HG03097 (cell line): ENCODE results near the gene DIS3.
"Not testable (repeated sequence)": the region's sequence is repeated elsewhere in the genome, so short reads cannot be mapped to it uniquely, and the experiment has no call there.

ENCODE experiments used
- ATAC-seq: cut with Tn5 transposase; IDR thresholded peaks from one replicate; pipeline ENCODE4 v1.9.1; 2021; ENCODE audit not compliant: unreplicated experiment, low FRiP score

Gene DIS3, protein sequence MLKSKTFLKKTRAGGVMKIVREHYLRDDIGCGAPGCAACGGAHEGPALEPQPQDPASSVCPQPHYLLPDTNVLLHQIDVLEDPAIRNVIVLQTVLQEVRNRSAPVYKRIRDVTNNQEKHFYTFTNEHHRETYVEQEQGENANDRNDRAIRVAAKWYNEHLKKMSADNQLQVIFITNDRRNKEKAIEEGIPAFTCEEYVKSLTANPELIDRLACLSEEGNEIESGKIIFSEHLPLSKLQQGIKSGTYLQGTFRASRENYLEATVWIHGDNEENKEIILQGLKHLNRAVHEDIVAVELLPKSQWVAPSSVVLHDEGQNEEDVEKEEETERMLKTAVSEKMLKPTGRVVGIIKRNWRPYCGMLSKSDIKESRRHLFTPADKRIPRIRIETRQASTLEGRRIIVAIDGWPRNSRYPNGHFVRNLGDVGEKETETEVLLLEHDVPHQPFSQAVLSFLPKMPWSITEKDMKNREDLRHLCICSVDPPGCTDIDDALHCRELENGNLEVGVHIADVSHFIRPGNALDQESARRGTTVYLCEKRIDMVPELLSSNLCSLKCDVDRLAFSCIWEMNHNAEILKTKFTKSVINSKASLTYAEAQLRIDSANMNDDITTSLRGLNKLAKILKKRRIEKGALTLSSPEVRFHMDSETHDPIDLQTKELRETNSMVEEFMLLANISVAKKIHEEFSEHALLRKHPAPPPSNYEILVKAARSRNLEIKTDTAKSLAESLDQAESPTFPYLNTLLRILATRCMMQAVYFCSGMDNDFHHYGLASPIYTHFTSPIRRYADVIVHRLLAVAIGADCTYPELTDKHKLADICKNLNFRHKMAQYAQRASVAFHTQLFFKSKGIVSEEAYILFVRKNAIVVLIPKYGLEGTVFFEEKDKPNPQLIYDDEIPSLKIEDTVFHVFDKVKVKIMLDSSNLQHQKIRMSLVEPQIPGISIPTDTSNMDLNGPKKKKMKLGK

DNA sequence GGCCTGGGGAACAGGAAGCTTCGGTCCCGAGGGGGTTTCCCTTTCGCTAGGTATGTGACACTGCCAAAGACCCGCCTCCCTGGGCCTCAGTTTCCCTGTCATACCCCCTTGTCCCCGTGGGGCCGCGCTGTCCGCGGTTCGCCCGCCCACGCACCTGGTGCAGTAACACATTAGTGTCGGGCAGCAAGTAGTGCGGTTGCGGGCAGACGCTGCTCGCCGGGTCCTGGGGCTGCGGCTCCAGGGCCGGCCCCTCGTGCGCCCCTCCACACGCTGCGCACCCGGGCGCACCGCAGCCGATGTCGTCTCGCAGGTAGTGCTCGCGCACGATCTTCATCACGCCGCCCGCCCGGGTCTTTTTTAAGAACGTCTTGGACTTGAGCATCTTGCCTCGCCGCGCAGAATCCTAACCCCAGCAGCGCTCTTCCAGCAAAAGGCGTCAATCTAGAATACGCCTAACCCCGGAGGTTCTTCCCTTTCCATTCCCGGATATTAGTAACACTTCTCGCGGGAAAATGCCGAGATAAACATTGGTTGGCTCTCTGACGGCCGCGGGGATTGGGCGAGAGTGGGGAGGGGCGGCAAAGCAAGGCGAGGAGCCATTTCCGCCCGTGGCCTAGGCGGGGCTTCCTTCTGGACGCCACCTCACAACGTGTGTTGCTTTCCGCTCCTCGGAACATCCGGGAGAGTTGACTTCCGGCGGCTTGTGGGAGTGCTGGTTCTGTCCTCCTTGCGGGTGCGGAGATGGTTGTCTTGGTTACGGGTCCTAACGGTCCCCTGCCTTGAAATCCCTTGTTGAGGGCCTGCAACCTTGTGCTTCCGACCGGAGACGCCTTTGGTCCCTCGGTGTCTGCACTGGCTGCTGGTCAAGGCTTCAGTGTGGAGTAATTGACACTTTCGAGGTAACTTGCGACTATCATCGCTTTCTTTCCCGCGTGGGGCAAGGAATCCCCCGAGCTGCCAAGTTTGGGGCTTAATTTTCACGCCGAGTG, at the start of gene DIS3, which contains the start of gene PIBF1:
Gene DIS3, minus strand, starts transcription at position 450 of the 989 bp plus-strand sequence. Its CDS starts 68 bp downstream, at position 382.
Gene PIBF1, plus strand, starts transcription at position 683 of the 989 bp plus-strand sequence. CDS start 1,337 bp downstream, outside the sequence.
- ATAC-seq = peak; percentile 97

DNA sequence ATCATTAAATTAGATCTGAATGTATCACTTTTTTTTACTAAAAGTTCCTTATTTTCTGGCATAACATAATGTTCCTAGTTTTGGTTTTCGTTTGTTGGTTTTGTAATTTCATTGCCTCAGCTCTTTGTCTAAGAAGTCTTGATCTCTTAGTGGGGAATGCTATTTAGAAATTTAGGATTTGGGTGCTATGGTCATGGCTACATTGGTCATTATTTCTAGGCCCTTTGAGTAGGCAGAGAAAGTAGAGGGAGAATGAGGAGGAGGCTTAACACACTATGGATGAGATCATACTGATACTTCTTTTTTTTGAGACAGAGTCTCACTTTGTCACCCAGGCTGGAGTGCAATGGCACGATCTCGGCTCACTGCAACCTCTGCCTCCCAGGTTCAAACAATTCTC, 42.0 kb upstream of the DIS3 start:
- no peak for ATAC-seq

DNA sequence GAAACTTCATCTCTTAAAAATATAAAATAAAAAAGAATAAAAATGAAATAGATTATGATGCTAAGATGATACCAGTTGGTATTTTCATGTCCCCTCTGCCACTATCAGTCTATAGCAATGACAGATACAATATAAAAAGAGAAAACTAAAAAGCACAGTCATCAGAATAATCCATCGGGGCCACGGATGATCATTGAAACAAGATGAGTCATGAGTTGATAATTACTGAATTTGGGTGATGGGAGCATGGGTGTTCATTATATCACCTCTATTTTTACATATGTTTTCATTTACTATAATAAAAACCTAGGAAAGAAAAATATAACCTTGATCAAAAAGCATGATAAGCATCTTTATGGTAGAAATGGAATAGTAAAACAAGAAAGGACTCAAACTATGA, 41.4 kb upstream of the DIS3 start:
- ATAC-seq = no peak

GRCh38 chr13:72820898-72821279, 39.2 kb upstream of the DIS3 start:
- ATAC-seq = no peak

DNA sequence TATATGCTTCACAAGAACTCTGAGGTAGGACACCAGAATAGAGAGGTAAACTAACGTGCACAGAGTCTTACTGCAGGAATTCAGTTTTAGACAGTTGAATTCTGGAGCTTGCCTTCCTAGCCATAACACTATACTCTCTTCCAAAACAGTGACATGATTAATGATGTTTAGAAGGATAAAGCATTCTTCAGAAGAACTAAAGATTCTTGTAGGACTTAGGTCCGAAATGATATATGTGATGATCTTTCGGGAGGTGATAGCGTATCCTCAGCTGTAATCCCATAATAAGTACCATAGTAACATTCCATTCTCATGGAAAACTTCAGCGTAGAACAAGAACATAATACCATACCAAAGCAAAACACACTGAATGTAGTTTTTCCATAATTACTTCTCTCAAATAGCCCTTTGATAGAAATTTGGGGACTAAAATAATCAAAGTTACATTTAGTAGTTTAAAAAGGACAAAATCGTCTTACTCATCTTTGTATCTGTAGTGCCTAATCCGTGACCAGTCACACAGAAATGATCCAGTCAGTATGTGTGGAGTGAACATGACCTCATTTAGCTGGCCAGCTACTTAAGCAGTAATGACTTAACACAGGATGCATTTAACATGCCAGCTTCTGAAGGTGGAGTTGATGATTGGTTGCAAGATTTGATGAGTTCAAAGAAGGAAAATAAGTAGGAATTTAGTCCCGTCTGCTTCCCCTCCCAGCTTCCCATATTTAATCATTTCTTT, 38.6 kb upstream of the DIS3 start:
- no peak for ATAC-seq

GRCh38 chr13:72808917-72809500, 27.3 kb upstream of the DIS3 start:
- ATAC-seq = no peak

- ATAC-seq = not testable (repeated sequence)
Measured at GRCh38 chr13:72806514-72806913, 24.8 kb upstream of the DIS3 start.

DNA sequence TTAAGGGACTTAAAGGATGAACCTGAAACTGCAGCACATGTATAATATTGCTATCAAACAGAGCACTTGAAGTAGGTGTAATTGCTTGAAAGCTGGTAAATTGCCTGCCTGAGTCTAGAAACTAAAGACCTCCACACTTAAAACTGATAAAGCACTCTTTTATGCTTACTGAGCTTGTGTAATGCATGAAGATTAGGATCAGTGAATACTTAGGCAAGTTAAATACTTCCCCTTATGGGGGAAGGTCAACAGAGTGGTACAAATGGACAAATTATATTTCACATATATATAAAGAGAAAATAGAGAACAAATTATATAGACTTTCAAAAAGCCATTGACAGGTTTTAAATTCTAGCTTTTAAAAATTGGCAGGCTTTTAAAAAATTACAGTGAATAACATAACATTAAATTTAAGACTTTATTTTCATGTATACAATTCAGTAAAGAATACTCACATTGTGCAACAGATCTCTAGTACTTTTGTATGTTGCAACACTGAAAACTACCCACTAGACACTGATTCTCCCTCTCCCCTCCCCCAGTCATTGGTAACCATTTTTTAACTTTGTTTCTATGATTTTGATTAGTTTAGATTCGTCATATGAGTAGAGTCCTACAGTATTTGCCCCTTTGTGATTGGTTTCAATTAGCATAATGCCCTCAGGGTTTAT, 24.1 kb upstream of the DIS3 start:
- ATAC-seq = no peak

- no peak for ATAC-seq
Measured at GRCh38 chr13:72804301-72804700, 22.6 kb upstream of the DIS3 start.

DNA sequence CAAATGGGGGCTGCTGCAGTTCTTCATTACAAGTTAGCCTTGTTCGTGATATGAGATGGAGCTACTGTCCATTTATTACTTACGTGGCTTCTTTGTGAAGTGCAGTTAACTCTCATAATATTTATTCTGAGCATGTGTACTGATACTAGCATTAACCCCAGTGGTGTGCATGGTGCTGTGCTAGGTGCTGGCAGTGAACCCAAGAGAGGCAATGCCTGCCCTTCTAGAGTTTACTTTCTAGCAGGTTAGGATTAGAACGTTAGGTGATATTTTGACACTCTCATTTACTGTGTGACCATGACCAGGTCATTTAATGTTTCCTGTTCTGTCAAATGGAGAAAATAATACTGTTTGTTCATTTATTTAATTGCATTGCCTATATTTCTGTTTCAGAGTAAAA, 17.1 kb upstream of the DIS3 start:
- no peak for ATAC-seq

GRCh38 chr13:72792640-72793039, 10.9 kb upstream of the DIS3 start:
- ATAC-seq = no peak

GRCh38 chr13:72788831-72789230, 7.1 kb upstream of the DIS3 start:
- no peak for ATAC-seq

DNA sequence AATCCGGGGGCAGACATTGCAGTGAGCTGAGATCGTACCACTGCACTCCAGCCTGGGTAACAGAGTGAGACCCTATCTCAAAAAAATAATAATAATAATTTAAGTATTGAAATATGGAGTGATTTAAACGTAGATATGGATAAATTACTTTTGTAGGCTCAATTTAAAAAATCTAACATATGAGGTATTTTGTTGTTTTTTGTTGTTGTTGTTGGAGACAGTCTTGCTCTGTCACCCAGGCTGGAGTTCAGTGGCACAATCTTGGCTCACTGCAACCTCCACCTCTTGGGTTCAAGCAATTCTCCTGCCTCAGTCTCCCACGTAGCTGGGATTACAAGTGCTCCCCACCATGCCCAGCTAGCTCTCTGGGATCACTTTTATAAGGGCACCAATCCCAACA, 3.0 kb upstream of the DIS3 start:
- ATAC-seq = not testable (repeated sequence)

- no peak for ATAC-seq
Measured at GRCh38 chr13:72782717-72783116, 1.0 kb upstream of the DIS3 start.

GRCh38 chr13:72774019-72774418, 7.7 kb downstream of the DIS3 start:
- ATAC-seq = no peak

- no peak for ATAC-seq
Measured at GRCh38 chr13:72763411-72763810, 18.3 kb downstream of the DIS3 start.

DNA sequence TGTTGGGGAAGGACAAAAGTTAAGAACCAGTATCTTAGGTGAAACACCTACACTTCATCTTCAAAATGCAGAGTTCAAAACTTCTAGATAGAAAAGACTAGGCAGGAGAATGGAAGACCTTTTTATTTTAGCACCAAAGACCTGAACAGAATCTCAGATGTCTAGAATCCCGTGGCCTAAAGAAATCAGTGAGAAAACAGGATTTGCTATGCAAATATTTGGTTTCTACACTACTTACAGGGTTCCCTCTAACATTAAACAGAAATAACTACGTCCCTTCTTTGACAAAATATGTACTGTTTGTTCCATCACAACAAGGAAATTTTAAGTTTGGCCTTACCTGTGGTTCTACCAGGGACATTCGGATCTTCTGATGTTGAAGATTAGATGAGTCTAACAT, 21.5 kb downstream of the DIS3 start:
- ATAC-seq = no peak

DNA sequence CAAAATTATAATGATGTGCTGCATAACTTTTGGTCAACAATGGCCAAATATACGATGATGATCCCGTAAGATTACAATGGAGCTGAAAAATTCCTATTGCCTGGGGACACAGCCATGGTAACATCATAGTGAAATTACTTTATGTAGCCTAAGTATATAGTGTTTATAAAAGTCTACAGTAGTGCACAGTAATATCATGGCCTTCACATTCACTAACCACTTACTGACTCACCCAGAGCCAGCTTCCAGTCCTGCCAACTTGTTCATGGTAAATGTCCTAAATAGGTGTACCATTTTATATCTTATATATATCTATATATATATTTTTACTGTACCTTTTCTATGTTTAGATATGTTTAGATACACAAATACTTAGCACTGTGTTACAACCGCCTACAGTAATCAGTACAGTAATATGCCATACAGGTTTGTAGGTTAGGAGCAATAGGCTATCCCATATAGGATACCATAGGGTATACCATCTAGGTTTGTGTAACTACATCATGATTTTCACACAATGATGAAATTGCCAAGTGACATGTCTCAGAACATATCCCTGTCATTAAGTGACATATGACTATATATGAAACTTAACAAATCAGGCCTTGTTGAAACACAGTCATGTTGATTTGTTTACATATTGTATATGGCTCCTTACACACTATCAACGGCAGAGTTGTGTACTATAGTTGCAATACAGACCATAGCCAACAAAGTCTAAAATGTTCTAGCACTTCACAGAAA, 23.7 kb downstream of the DIS3 start:
- no peak for ATAC-seq
